Aorta (tissue), 5 donors: ENCODE measurements around the gene IMP3. TPM values are rescaled to one million over a fixed set of nuclear protein-coding genes. Genes with fewer than 3 reads are reported as not detected.

ENCODE experiments used
- ATAC-seq: fragments of 200-7000 bp; cut with Tn5 transposase; one replicate; pipeline ENCODE4 v1.9.1; 2022; ENCODE audit warnings: moderate library complexity; ENCODE audit not compliant: low FRiP score
- DNase-seq, 2 donors: peaks; one replicate each; pipeline ENCODE4 v3.0.0-alpha.2; 2020
- H3K27ac ChIP-seq, 2 donors: one replicate each; pipeline ENCODE4 v1.5.1; 2013; ENCODE audit warnings: low read length in 2 of 2, mild to moderate bottlenecking in 2 of 2, moderate library complexity in 2 of 2, control low read depth in 1 of 2, inconsistent platforms in 1 of 2, low read depth in 1 of 2
- H3K27me3 ChIP-seq, 2 donors: one replicate each; pipeline ENCODE4 v1.6.1; 2013; ENCODE audit warnings: control low read depth in 1 of 2, low read length in 1 of 2, mild to moderate bottlenecking in 1 of 2, moderate library complexity in 1 of 2; ENCODE audit not compliant: insufficient read depth in 2 of 2, control insufficient read depth in 1 of 2
- H3K36me3 ChIP-seq, 2 donors: one replicate each; pipeline ENCODE4 v1.6.1; 2013; ENCODE audit warnings: control low read depth in 1 of 2, low read length in 1 of 2, mild to moderate bottlenecking in 1 of 2; ENCODE audit not compliant: insufficient read depth in 2 of 2, control insufficient read depth in 1 of 2
- H3K4me1 ChIP-seq, 2 donors: one replicate each; pipeline ENCODE4 v1.6.1; 2013; ENCODE audit warnings: low read length in 2 of 2, control low read depth in 1 of 2, mild to moderate bottlenecking in 1 of 2, moderate library complexity in 1 of 2; ENCODE audit not compliant: insufficient read depth in 2 of 2, control insufficient read depth in 1 of 2
- H3K4me3 ChIP-seq, 2 donors: one replicate each; pipeline ENCODE4 v1.5.1; 2013; ENCODE audit warnings: low read length in 2 of 2, control low read depth in 1 of 2, mild to moderate bottlenecking in 1 of 2
- H3K9me3 ChIP-seq: one replicate; pipeline ENCODE4 v1.6.1; 2013; ENCODE audit warnings: mild to moderate bottlenecking, low read length; ENCODE audit not compliant: control insufficient read depth
- WGBS, 2 donors: extraction: QIAGEN DNeasy Blood & Tissue Kit; methylation state at CpG; one replicate each; pipeline ENCODE4 v1.1.7; 2013; 5-methylcytosine and 5-hydroxymethylcytosine counted together
- intact Hi-C, 2 donors: fragments of 100-400 bp; cut with DNase I; formaldehyde crosslinking; loops; one replicate each; pipeline versions ENCODE4 v1.14.2 to v1.15.0; 2022
- polyA plus RNA-seq, 2 donors: library from polyadenylated mRNA; stranded (reverse); fragments of 200-250 nt; gene quantifications; one replicate each; pipeline ENCODE4 v1.2.3, GENCODE V29; 2013
- total RNA-seq, 2 donors: library from RNA; stranded (reverse); fragmentation: NEBNext Ultra II Directional; extraction: Animal tissue kit (Norgen Biotek cat#: 25700); gene quantifications; one replicate each; pipeline ENCODE4 v1.2.1, GENCODE V29; 2021
- donor health status: healthy with polysubstance abuse.
- donor health status: Bipolar disorder and iron deficiency.
- donor health status: DM: no; HTN: no; CAD: no.
- donor health status: DM: no; HTN: no; CAD: no.
- donor health status: DM: yes; HTN: yes; CAD: no.

Gene IMP3
- total and polyA plus RNA-seq, 4 donors = 35.2 to 47.0 (median 42.4) TPM

- H3K36me3 ChIP-seq = no peaks in the 10 kb centered on the region
- H3K27me3 ChIP-seq = no peaks in the 10 kb centered on the region
- peak overlapping the region; percentile 77 to 79 for H3K4me3 ChIP-seq
- DNase-seq (peak; percentile 62 to 87), ATAC-seq (peak; percentile 59)
- 1 to 2% methylated on average over 34 of the region's 34 CpGs for WGBS, 2 donors
- peak overlapping the region; percentile 87 to 97 for H3K27ac ChIP-seq
- H3K4me1 ChIP-seq = no peaks in the 10 kb centered on the region
- intact Hi-C loops = no loop called here
- H3K9me3 ChIP-seq = no peaks in the 10 kb centered on the region
Observed at GRCh38 chr15:75648156-75649000, 8.4 kb upstream of the IMP3 start.

- Histone ChIP-seq H3K4me3 (peak within 1 kb of the TSS; percentile 77 to 79), H3K36me3 (no peaks in the 10 kb centered on the region), H3K9me3 (no peaks in the 10 kb centered on the region), H3K4me1 (no peaks in the 10 kb centered on the region), H3K27me3 (no peaks in the 10 kb centered on the region), H3K27ac (peak within 1 kb of the TSS; percentile 87 to 97)
- peak; percentile 92 for ATAC-seq
- intact Hi-C loops = loop anchor here in 1 of 2 donors (2.0 kb wide), 1 partner anchor 13 kb away; no protein-coding TSS in a partner anchor
- 0 to 1% methylated on average over 50 to 76 of the region's 76 CpGs for WGBS, 2 donors
- DNase-seq = peak; percentile 92 to 95
Observed at GRCh38 chr15:75647370-75648155, 7.5 kb upstream of the IMP3 start, which contains the start of gene SNX33. Gene SNX33, plus strand, starts transcription at chr15:75647912. Its CDS starts 1,191 bp downstream, at chr15:75649103.

- ATAC-seq (peak; percentile 43), DNase-seq (no peak)
- Histone ChIP-seq H3K4me3 (peak overlapping the region; percentile 77 to 79), H3K27me3 (no peaks in the 10 kb centered on the region), H3K27ac (peak overlapping the region; percentile 87 to 97), H3K4me1 (no peaks in the 10 kb centered on the region), H3K9me3 (no peaks in the 10 kb centered on the region), H3K36me3 (no peaks in the 10 kb centered on the region)
- 0 to 1% methylated on average over 26 of the region's 26 CpGs for WGBS, 2 donors
- intact Hi-C loops = loop anchor here in 1 of 2 donors (2.0 kb wide), 1 partner anchor 14 kb away; no protein-coding TSS in a partner anchor
Observed at GRCh38 chr15:75646944-75647364, 6.9 kb upstream of the IMP3 start.

- DNase-seq = no peak
- H3K9me3 ChIP-seq = no peaks in the 10 kb centered on the region
- no peaks in the 10 kb centered on the region for H3K27me3 ChIP-seq
- peak overlapping the region; percentile 87 to 97 for H3K27ac ChIP-seq
- H3K4me1 ChIP-seq = no peaks in the 10 kb centered on the region
- intact Hi-C loops = loop anchor here in 1 of 2 donors (2.0 kb wide), 1 partner anchor 14 kb away; no protein-coding TSS in a partner anchor
- H3K36me3 ChIP-seq = no peaks in the 10 kb centered on the region
- no peak for ATAC-seq
- 29 to 35% methylated on average over 5 of the region's 5 CpGs for WGBS, 2 donors
- H3K4me3 ChIP-seq = peak overlapping the region; percentile 77 to 79
Observed at GRCh38 chr15:75646112-75646943, 6.3 kb upstream of the IMP3 start.

GRCh38 chr15:75644376-75644775, 4.4 kb upstream of the IMP3 start:
- no peak overlapping the region for H3K4me3 ChIP-seq
- no peaks in the 10 kb centered on the region for H3K9me3 ChIP-seq
- ATAC-seq (no peak), DNase-seq (no peak)
- H3K27me3 ChIP-seq = no peaks in the 10 kb centered on the region
- intact Hi-C loops = no loop called here
- H3K36me3 ChIP-seq = no peaks in the 10 kb centered on the region
- H3K4me1 ChIP-seq = peaks cover 0 to 4% of the 10 kb centered on the region in 2 donors
- WGBS, 2 donors = 73 to 75% methylated on average over 2 of the region's 2 CpGs
- H3K27ac ChIP-seq = no peak overlapping the region

DNA sequence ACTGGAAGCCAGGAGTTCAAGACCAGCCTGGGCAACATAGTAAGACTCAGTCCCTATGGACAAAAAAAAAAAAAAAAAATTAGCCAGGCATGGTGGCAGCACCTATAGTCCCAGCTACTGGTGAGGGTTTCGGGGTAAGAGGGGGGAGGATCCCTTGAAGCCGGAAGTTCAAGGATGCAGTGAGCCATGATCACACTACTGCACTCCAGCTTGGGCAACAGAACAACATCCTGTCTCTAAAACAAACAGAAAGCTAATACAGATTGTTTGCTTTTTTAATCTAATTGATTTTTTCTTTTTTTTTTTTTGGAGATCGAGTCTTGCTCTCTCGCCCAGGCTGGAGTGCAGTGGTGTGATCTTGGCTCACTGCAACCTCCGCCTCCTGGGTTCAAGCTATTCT, 1.6 kb upstream of the IMP3 start:
- Histone ChIP-seq H3K4me1 (peaks cover 0 to 13% of the 10 kb centered on the region in 2 donors), H3K36me3 (no peaks in the 10 kb centered on the region), H3K9me3 (no peaks in the 10 kb centered on the region), H3K27ac (no peak overlapping the region), H3K4me3 (no peak overlapping the region), H3K27me3 (no peaks in the 10 kb centered on the region)
- intact Hi-C loops = no loop called here
- DNase-seq (no peak), ATAC-seq (no peak)
- 90 to 92% methylated on average over 5 of the region's 5 CpGs for WGBS, 2 donors

GRCh38 chr15:75641179-75641503, 1.1 kb upstream of the IMP3 start:
- DNase-seq (no peak), ATAC-seq (no peak)
- Histone ChIP-seq H3K27me3 (no peaks in the 10 kb centered on the region), H3K27ac (no peak overlapping the region), H3K4me3 (no peak overlapping the region), H3K9me3 (no peaks in the 10 kb centered on the region), H3K36me3 (no peaks in the 10 kb centered on the region), H3K4me1 (peaks cover 0 to 13% of the 10 kb centered on the region in 2 donors)
- 79% methylated on average over 4 of the region's 4 CpGs for WGBS, 2 donors
- intact Hi-C loops = no loop called here
